Activated B cell treated with CpG ODN at 0.5 μM for 24 hours (primary cell): Measurements from ENCODE around the gene VPS54. TPM values are rescaled to one million over a fixed set of nuclear protein-coding genes. Genes with fewer than 3 reads are reported as not detected.

Source experiments
- ATAC-seq: fragments of 200-7000 bp; cut with Tn5 transposase; one replicate; pipeline ENCODE4 v1.10.0; 2021; ENCODE audit warnings: low read depth, mild to moderate bottlenecking, moderate library complexity
- CTCF ChIA-PET: fragments of 350-600 bp; sonication (Branson Sonifier 250); formaldehyde crosslinking; loops from one replicate; lab custom pipeline; 2021; ENCODE audit warnings: antibody characterized with exemption; lab: Charles Lee
- POLR2A ChIA-PET: fragments of 350-600 bp; sonication (Branson Sonifier 250); formaldehyde crosslinking; loops from one replicate; lab custom pipeline; 2021; ENCODE audit warnings: antibody characterized with exemption; lab: Charles Lee
- DNase-seq: peaks from one replicate; pipeline ENCODE4 v3.0.0; 2022
- H3K27ac Mint-ChIP-seq: one replicate; pipeline ENCODE4 v1.8.0; 2020; ENCODE audit warnings: mixed read lengths
- H3K27me3 Mint-ChIP-seq: one replicate; pipeline ENCODE4 v1.8.0; 2021; ENCODE audit warnings: mixed read lengths
- H3K36me3 Mint-ChIP-seq: one replicate; pipeline ENCODE4 v1.8.0; 2021; ENCODE audit warnings: low read depth, mixed read lengths
- H3K4me1 Mint-ChIP-seq: one replicate; pipeline ENCODE4 v1.8.0; 2021; ENCODE audit warnings: mixed read lengths
- H3K4me3 Mint-ChIP-seq: one replicate; pipeline ENCODE4 v1.8.0; 2020; ENCODE audit warnings: mild to moderate bottlenecking, mixed read lengths
- H3K9me3 Mint-ChIP-seq: one replicate; pipeline ENCODE4 v1.8.0; 2020; ENCODE audit warnings: mixed read lengths
- intact Hi-C: fragments of 100-400 bp; cut with micrococcal nuclease; formaldehyde crosslinking; loops from one replicate; pipeline ENCODE4 v1.15.1; 2024
- total RNA-seq: library from RNA; stranded (reverse); gene quantifications from 2 replicates; pipeline ENCODE4 v1.2.3, GENCODE V29; 2022
- TF ChIP-seq, protein P1 (sequence below): fragments of 200-600 bp; IDR thresholded peaks from one replicate; pipeline ENCODE4 v1.8.0; 2022; ENCODE audit warnings: antibody characterized with exemption, mild to moderate bottlenecking

Gene VPS54
- total RNA-seq, 1 donor from 2014 or later, result 13.1 TPM

DNA sequence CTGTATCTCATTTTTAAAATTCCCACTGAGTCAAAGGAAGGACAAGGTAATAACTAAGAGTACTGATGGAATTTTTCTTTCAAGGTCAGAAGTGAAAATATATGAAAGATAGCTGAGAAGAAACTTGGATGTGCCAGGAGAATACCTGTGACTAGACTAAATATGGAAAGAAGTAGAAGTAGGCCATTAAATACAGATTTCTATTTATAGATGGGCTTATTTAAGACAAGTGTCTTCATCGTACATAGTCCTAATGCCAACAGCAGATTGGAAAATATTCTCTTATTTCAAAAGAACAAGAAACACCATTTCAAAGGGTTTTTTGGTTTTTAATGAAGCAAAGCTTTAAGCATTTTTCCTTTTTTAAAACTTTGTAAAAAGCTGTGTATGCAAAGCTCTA is 155.5 kb downstream of the VPS54 start:
- POLR2A ChIA-PET, result no interaction called here
- Mint-ChIP-seq H3K27me3 (no peaks in the 10 kb centered on the region), H3K4me3 (no peak overlapping the region), H3K4me1 (peaks cover 7% of the 10 kb centered on the region), H3K9me3 (no peaks in the 10 kb centered on the region), H3K27ac (no peak overlapping the region), H3K36me3 (peaks cover 56% of the 10 kb centered on the region)
- DNase-seq, result no peak
- TF ChIP-seq, protein P1, sequence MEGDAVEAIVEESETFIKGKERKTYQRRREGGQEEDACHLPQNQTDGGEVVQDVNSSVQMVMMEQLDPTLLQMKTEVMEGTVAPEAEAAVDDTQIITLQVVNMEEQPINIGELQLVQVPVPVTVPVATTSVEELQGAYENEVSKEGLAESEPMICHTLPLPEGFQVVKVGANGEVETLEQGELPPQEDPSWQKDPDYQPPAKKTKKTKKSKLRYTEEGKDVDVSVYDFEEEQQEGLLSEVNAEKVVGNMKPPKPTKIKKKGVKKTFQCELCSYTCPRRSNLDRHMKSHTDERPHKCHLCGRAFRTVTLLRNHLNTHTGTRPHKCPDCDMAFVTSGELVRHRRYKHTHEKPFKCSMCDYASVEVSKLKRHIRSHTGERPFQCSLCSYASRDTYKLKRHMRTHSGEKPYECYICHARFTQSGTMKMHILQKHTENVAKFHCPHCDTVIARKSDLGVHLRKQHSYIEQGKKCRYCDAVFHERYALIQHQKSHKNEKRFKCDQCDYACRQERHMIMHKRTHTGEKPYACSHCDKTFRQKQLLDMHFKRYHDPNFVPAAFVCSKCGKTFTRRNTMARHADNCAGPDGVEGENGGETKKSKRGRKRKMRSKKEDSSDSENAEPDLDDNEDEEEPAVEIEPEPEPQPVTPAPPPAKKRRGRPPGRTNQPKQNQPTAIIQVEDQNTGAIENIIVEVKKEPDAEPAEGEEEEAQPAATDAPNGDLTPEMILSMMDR, result no peak
- intact Hi-C loops, result no loop called here
- CTCF ChIA-PET, result interaction anchor here (1.0 to 5.5 kb wide), 3 partner anchors 23 to 172 kb away, joined by 3 to 101 read pairs (median 12); no protein-coding TSS in a partner anchor
- ATAC-seq, result no peak

DNA sequence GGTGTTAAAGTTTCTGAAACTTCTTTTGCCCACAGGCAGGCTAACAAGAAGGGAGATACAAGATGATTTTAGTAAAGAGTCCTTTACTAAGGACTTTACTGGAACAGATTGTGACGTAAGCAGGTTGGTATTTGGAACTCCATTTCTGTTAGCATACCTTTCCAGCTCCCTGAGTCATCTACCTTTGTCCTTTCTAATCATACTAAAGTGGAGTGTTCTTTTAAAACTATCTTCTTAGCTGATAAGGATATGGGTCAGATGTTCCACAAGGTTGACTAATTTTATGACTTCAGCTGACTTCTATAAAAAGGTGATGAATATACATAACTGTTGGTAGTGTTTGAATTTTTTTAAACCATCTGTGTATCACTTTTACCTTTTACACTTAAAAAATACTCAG is 156.4 kb downstream of the VPS54 start:
- Mint-ChIP-seq H3K4me3 (no peak overlapping the region), H3K4me1 (peaks cover 7% of the 10 kb centered on the region), H3K36me3 (peaks cover 57% of the 10 kb centered on the region), H3K9me3 (no peaks in the 10 kb centered on the region), H3K27me3 (no peaks in the 10 kb centered on the region), H3K27ac (no peak overlapping the region)
- TF ChIP-seq, protein P1, result no peak
- POLR2A ChIA-PET, result no interaction called here
- ATAC-seq (no peak), DNase-seq (no peak)
- intact Hi-C loops, result no loop called here
- CTCF ChIA-PET, result interaction anchor here (2.2 to 5.5 kb wide), 5 partner anchors 10 to 171 kb away, joined by 10 to 101 read pairs (median 12); no protein-coding TSS in a partner anchor

DNA sequence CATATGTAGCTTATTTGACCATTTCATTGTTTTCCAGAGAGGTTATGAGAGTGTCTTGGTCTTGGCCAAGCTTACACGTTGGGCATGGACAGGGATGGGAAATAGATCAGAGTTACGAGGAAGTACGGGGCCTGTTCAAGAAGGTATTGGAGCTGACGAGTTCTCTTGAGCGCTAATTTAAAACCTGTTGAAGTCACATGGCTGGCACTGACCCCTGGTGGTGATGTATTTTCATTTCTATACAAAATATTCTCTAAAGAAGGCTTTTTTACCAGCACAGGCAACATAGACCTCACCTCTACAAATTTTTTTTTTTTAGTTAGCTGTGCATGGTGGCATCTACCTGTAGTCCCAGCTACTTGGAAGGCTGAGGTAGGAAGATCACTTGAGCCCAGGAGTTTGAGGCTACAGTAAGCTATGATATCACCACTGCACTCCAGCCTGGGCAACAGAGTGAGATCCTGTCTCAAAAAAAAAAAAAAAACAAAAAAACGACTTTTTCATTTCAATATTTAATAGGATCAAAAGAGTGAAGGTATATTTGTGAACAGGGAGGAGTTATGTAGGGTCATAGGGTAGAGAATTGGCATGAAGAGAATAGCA is 157.9 kb downstream of the VPS54 start:
- ATAC-seq (peak; percentile 70), DNase-seq (no peak)
- TF ChIP-seq, protein P1, result no peak
- peaks cover 63% of the 10 kb centered on the region for H3K36me3 Mint-ChIP-seq
- H3K27me3 Mint-ChIP-seq, result no peaks in the 10 kb centered on the region
- CTCF ChIA-PET, result interaction anchor here (0.6 to 5.5 kb wide), 20 partner anchors 9 to 1404 kb away, joined by 3 to 101 read pairs (median 6); partner anchors contain the start of genes MDH1 and UGP2
- H3K27ac Mint-ChIP-seq, result no peak overlapping the region
- intact Hi-C loops, result loop anchor here (1.0 to 2.0 kb wide), 5 partner anchors 20 to 1404 kb away; partner anchors contain the start of gene UGP2
- peaks cover 8% of the 10 kb centered on the region for H3K4me1 Mint-ChIP-seq
- POLR2A ChIA-PET, result interaction anchor here (0.6 to 2.8 kb wide), 3 partner anchors 20 to 175 kb away, joined by 4 to 15 read pairs (median 7); partner anchors contain the start of gene UGP2
- no peak overlapping the region for H3K4me3 Mint-ChIP-seq
- H3K9me3 Mint-ChIP-seq, result no peaks in the 10 kb centered on the region

DNA sequence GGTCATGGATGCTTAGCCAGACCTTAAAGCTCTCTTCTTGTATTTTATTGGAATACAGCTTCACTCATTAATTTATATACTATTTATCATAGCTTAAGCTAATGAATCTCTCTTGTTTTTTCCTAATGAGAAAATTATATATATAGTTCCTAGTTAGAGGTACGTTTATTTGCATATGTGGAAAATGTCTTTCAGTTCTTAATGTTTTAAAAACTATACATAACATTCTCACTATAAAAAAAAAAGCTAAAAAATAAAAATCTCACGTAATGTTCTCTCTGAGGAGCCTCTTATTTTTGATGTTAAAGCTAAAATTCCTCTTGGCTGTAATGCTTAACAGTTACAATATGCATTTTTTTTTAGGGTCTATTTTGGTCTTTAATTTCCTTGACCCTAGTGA is 160.9 kb downstream of the VPS54 start:
- no peak for ATAC-seq
- Mint-ChIP-seq H3K4me1 (peaks cover 27% of the 10 kb centered on the region), H3K36me3 (peaks cover 52% of the 10 kb centered on the region), H3K27ac (no peak overlapping the region), H3K9me3 (no peaks in the 10 kb centered on the region), H3K27me3 (no peaks in the 10 kb centered on the region), H3K4me3 (no peak overlapping the region)
- no peak for DNase-seq
- CTCF ChIA-PET, result interaction anchor here (1.3 to 3.4 kb wide), 2 partner anchors 159 to 166 kb away, joined by 5 to 11 read pairs; no protein-coding TSS in a partner anchor
- TF ChIP-seq, protein P1, result no peak
- intact Hi-C loops, result no loop called here
- POLR2A ChIA-PET, result no interaction called here

DNA sequence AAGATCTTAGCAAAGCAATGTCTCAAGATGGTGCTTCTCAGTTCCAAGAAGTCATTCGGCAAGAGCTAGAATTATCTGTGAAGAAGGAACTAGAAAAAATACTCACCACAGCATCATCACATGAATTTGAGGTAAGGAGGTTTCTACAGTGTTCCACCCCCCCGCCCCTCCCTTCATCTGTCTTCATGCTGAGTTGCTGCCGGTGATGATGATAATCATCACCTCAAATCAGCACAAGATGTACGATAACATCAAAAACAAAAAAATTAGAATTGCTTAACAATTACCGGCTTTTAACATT is 163.0 kb downstream of the VPS54 start:
- H3K36me3 Mint-ChIP-seq, result peaks cover 38% of the 10 kb centered on the region
- H3K4me1 Mint-ChIP-seq, result peaks cover 43% of the 10 kb centered on the region
- ChIA-PET CTCF (interaction anchor here (1.0 to 3.4 kb wide), 2 partner anchors 157 to 165 kb away, joined by 3 to 11 read pairs; no protein-coding TSS in a partner anchor), POLR2A (interaction anchor here (1.6 kb wide), 1 partner anchor 16 kb away, joined by 3 read pairs; no protein-coding TSS in a partner anchor)
- no peaks in the 10 kb centered on the region for H3K9me3 Mint-ChIP-seq
- TF ChIP-seq, protein P1, result no peak
- H3K27ac Mint-ChIP-seq, result peak overlapping the region; percentile 30
- no peak for ATAC-seq
- no peak overlapping the region for H3K4me3 Mint-ChIP-seq
- DNase-seq, result no peak
- no peaks in the 10 kb centered on the region for H3K27me3 Mint-ChIP-seq
- intact Hi-C loops, result no loop called here
